ENCODE results near the gene SELENON. TPM values are rescaled to one million over a fixed set of nuclear protein-coding genes. Genes with fewer than 3 reads are reported as not detected.

The SELENON gene
- total and polyA plus RNA-seq, 2 of the 8 experiments (the other 6 are each of a cell fraction or from before 2014, with no cell fraction given) = 43.0 to 77.6 TPM

- TF ChIP-seq RBBP5 (IDR thresholded peaks at IDR 0.05; ENCODE audit: borderline replicate concordance, low read depth, low read length) (no peak), BRCA1 (IDR thresholded peaks at IDR 0.05; ENCODE audit: low read depth, low read length) (no peak), BACH1 (IDR thresholded peaks at IDR 0.05; ENCODE audit: low read length) (no peak)
Observed at GRCh38 chr1:25768999-25769398, 31.0 kb upstream of the SELENON start (continued).

Measured in H1 (cell line).